GM19238 (cell line): Measurements from ENCODE around the gene PGLYRP3.
A peak's percentile ranks its signal among the peaks of the same experiment; 100 is the strongest.
"Not testable (repeated sequence)": the region's sequence is repeated elsewhere in the genome, so short reads cannot be mapped to it uniquely, and the experiment has no call there.

ENCODE experiments used
- DNase-seq: peaks from one replicate; pipeline ENCODE4 v3.0.0; 2011; ENCODE audit warnings: low spot score; ENCODE audit not compliant: insufficient read length

The PGLYRP3 gene

GRCh38 chr1:153314388-153314787 is 1.6 kb upstream of the PGLYRP3 start:
- not testable (repeated sequence) for DNase-seq

GRCh38 chr1:153313288-153313687 is 536 bp upstream of the PGLYRP3 start:
- DNase-seq = no peak

GRCh38 chr1:153310526-153310925 is 2.2 kb downstream of the PGLYRP3 start:
- no peak for DNase-seq

- no peak for DNase-seq
These were observed 3.3 kb downstream of the PGLYRP3 start for GRCh38 chr1:153309441-153309840.

- DNase-seq = no peak
These were observed 4.2 kb downstream of the PGLYRP3 start for GRCh38 chr1:153308540-153308939.

- DNase-seq = no peak
These were observed 5.5 kb downstream of the PGLYRP3 start for GRCh38 chr1:153307221-153307600.

- DNase-seq = no peak
These were observed 6.2 kb downstream of the PGLYRP3 start for GRCh38 chr1:153306303-153307220.

GRCh38 chr1:153305682-153306081 is 7.1 kb downstream of the PGLYRP3 start:
- no peak for DNase-seq

GRCh38 chr1:153302308-153302707 is 10.4 kb downstream of the PGLYRP3 start:
- DNase-seq = no peak

GRCh38 chr1:153293851-153294250 is 18.9 kb downstream of the PGLYRP3 start:
- no peak for DNase-seq

- no peak for DNase-seq
These were observed 19.3 kb downstream of the PGLYRP3 start for GRCh38 chr1:153293480-153293775.

- no peak for DNase-seq
These were observed 19.8 kb downstream of the PGLYRP3 start for GRCh38 chr1:153292740-153293479.

- DNase-seq = no peak
These were observed 20.6 kb downstream of the PGLYRP3 start for GRCh38 chr1:153292185-153292584.

GRCh38 chr1:153291514-153291913 is 21.2 kb downstream of the PGLYRP3 start:
- DNase-seq = no peak

- peak; percentile 35 for DNase-seq
These were observed 24.0 kb downstream of the PGLYRP3 start for GRCh38 chr1:153288634-153289275.

GRCh38 chr1:153277852-153278251 is 34.9 kb downstream of the PGLYRP3 start:
- peak; percentile 50 for DNase-seq

GRCh38 chr1:153272186-153272585 is 40.6 kb downstream of the PGLYRP3 start:
- DNase-seq = no peak

- no peak for DNase-seq
These were observed 41.0 kb downstream of the PGLYRP3 start for GRCh38 chr1:153271711-153272110.

- no peak for DNase-seq
These were observed 47.3 kb downstream of the PGLYRP3 start for GRCh38 chr1:153265457-153265856.

GRCh38 chr1:153262462-153263157 is 50.1 kb downstream of the PGLYRP3 start:
- no peak for DNase-seq

- no peak for DNase-seq
These were observed 50.7 kb downstream of the PGLYRP3 start for GRCh38 chr1:153262070-153262366.
